EL (cell line): ENCODE results near the gene ASB2.

Source experiments
- DNase-seq: peaks from one replicate; pipeline ENCODE4 v3.0.0-alpha.2; 2016

ASB2 gene

DNA sequence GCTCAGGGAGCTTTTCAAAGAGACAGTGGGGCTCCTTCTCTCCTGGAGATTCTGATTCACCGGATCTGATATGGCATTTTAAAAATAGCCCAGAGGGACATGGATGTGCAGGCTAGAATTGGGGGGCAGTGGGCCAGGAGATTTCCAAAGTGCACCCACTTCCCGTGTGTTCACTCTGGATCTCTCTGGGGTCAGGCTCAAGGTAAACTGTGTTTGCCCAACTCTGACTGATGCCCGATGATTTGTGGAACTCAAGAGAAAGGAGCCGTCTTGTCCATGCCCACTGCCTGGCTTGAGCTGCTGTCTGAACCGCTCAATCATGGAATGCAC lies 31.3 kb downstream of the ASB2 start:
- DNase-seq, result no peak

DNA sequence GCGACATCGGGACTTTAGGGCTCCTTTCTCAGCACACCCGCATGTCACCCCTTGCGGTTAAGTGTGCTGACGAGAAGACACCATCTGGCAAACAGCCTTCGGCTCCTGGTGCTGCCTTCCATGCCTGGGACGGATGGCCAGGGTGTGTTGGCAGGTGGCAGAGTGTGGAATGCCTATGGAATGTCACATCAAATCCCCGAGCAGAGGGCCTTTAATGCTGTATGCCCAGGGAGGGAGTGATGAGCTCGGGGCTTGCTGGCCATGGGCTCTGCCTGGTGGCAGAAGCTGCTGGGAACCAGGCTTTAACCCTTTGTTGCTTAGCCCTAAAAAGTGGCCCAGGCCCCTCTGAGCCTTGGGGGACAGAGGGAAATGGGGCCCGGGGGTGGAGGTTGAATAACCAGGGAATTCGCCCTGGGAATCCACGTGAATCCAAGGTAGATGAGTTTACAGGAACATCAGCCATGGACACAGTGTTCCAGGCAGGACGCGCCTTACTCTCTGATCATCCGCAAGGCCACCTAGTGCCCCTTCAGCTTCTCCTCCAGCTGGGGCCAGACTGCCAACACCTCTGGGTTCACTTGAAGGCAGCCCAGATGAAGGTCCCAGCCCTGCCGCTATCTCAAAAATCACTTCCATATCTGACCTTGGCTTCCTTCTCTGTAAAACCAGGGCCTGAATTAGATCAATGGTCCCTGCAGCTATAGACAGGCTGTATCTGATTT lies 31.9 kb downstream of the ASB2 start:
- DNase-seq, result no peak

DNA sequence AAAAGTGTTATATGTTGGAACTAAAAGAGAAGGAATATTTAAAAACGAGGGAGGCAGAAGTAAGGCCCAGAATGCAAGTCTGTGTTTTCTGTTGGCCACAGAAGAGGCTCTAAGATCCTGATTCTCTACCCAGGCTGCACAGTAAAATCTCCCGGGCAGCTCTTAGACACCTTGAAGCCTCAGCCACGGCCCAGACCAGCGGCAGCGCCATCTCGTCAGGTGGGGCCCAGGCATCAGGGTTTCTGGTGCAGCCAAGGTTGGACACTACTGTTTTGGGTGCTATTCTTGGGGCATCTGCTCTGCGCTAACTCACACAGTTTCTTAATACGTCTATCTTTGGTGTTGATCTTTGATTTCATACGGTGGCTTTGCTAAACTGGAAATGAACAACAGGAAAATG lies 32.4 kb downstream of the ASB2 start:
- no peak for DNase-seq

DNA sequence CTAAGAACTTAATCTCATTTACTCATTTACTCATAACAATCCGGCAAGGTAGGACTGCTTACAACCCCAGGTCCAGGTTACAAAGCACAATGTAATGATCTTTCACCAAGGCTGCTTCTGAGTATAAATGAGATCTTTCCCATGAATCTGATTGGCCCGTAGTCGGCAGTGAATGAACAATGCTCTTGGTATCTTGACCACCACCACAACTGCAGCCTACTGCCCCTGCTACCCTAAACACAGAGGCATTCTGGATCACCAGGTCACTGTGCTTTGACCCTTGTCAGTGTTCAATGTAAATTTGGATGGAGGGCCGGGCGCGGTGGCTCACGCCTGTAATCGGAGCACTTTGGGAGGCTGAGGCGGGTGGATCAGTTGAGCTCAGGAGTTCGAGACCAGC lies 33.3 kb downstream of the ASB2 start:
- peak; percentile 47 for DNase-seq

DNA sequence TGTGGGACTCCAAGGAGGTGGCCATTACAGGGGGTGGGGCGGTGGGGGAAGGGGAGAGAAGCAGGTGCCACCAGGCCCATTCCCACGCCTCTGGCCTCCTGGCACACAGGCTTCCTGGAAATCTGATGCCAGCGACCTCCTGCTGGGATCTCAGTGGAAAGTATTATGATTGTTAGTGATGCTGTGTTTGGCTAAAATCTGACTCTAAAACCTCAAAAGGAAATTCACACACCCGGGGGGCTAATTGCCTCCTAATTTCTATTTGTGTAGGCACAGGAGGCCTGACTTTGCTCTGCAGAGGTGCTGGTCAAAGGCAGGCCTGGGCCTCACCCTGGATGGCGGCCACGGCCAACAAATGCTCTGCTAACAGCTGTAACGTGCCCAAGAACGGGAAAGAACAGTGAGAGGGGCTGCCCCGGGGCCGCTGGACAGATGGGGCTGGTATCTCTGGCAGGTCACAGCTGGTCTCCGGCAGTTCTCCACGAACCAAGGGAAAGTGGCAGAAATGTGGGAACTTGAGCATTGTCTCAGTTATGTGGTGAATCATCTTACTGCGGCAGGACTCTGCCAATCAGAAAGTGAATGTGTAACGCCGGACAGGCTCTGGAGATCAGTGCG lies 35.0 kb downstream of the ASB2 start:
- DNase-seq, result peak; percentile 93

- no peak for DNase-seq
Observed at GRCh38 chr14:93940437-93940836, 35.9 kb downstream of the ASB2 start.

DNA sequence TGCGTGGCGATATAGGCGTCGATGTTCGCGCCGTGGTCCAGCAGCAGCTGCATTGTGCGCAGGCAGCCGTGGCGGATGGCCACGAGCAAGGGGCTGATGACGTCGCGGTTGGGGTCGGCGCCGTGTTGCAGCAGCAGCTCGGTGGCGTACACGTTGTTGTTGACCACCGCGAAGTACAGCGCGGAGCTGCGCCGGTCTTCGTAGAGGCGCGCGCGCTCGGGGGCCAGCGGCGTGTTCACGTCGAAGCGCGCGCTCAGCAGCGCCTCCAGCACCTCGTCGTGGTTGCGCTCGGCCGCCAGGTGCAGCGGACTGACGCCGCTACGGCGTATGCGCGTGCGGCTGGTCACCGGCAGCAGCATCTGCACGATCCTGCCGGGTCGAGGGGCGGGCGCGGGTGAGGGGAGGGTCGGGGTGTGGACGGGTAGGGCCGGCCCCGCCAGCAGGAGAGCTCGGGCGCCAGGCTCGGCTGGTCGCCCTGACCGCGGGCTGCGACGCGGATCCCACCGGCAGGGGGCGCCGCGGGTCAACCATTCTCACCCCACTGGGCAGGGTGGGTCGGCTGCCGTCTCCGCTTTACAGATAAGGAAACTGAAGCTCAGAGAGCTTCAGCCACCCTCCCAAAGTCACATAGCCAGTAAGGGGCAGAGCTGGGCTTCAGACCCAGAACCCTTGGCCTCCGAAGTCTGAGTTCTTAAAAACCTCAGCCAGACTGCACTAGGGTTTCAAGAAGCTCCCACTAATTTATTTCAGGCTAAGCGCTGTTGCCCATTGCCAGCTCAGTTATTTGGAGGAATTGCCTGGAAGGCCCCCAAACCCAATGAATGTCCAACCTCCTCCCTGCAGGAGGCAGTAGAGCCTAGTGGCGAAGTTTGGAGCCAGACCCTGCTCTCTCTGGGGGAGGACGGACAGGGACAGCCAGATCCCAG lies 36.8 kb downstream of the ASB2 start:
- DNase-seq, result peak; percentile 68

DNA sequence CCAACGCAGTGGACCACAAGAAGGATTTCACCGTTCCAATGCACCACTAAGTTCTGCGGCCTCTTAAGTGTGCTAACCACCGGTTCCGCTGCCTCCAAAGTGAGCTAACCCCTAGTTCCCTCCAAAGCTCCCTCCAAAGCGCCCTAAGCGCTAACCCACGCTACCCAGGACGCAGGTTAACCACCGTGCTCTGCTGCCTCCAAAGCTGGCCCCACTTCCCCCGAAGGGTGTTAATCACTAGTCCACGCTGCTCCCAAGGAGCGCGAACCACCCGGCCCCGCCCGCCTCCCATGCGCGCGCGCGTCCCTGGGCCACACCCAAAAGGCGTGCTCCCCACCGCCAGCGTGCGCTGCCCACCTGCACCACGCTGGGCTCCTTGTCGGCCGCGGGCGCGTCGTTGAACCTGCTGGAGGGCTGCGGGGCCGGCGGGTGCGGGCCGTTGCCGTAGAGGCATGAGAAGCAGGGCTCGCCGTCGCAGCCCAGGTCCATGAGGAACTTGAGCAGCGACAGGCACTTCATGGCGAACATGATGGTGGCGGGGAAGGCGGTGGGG lies 37.5 kb downstream of the ASB2 start:
- DNase-seq, result no peak

DNA sequence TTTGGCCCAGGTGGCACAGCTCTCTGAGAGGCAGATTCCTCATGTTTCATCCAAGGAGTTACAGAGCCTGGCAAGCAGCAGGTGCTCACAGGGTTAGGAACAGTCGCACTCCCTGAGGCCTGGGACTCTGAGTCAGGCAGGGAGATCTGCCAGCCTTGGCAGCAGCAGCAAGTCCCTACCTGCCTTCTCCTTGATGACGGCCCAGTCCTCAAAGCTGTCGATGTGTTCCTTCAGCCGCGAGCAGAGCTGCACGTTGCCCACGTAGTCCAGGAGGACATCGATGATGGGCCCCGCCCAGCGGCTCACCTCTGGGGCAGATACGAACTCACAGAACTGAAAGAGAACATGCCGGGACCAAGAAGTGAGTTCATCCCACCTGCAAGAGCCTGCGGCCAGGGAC lies 38.9 kb downstream of the ASB2 start:
- no peak for DNase-seq

GRCh38 chr14:93936926-93937325 lies 39.4 kb downstream of the ASB2 start:
- DNase-seq, result no peak

DNA sequence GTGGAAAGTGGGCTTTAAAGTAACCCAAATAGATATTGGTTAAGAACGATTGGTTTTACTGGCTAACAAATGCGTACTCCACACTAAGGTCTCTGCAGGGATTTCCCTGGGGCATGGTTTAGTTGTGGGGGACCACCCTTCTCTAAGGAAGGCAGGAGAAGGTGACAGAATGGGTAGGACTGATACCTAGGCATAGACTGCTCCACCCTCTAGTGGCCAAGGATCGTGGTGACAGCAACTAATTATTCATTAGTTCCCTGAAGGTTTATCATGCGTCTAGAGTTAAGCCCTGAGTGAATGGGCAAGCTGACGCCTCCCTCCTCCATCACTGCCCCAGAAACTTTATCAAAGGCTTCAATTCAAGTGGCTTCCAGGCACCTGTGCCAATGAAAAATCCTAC lies 40.1 kb downstream of the ASB2 start:
- DNase-seq, result no peak

- no peak for DNase-seq
Observed at GRCh38 chr14:93935213-93935612, 41.2 kb downstream of the ASB2 start.

DNA sequence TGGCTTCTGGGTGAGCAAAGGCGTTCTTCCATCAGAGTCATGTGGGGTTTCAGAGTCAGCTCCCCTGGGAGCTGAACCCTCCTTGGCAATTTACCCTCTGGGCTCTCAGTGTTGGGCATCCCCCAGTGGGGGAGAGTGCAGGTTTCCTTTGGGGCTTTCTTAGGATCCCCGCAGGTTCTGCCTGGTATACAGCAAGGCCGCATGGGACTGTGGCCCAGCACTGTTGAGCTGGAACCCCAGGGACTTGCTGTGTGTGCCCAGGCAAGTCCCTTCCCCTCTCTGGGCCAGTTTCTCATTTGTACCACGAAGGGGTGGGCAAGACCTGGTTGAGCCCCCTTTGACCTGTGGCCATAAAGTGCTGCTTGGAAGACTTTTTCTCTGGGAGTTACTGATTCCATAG lies 43.7 kb downstream of the ASB2 start:
- no peak for DNase-seq

DNA sequence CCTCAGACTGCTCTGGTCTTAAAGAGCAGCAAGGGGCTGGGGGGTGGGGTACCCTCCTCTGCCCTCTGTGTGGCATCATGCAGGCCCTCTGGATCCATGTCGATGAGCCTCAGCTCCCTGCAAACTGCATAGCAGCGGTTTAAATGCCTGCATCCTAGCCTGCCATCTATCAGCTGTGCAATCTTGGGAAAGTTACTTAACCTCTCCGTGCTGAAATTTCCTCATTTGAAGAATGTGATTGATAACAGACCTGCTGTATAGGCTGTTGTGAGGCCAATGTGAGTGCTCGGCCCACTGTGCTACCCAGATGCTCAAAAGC lies 45.4 kb downstream of the ASB2 start:
- DNase-seq, result no peak

DNA sequence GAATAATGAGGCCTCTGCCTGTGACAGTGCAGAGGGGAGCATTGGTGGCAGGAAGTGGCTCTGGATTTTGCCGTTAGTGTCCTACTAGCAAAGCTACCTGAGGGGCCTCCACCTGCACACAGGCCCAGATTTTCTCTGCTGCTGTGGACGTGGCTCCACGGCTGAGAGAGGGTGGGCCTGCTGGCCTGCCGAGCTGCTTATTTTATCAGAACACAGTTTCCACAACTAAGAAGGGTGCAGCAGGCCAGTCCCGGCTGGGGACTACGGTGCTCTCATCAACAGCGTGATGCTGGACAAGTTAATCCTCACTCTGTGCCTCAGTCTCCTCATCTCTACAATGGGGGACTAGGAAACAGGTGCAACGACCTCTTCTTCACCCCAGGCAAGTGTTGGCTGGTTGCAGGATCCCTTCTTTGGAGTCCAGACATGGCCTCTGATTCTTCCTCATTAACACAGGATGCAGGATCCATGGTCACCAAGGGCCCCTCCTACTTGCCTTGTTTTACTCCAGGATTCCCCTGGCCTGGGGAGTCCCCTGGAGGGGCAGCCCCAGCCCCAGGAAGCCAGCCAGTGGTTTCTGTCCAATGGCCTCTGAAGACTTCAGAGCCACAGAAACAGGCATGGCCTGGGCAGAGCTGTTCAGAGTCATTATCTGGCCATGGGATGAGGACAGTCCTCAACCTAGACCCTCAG lies 45.9 kb downstream of the ASB2 start:
- no peak for DNase-seq

DNA sequence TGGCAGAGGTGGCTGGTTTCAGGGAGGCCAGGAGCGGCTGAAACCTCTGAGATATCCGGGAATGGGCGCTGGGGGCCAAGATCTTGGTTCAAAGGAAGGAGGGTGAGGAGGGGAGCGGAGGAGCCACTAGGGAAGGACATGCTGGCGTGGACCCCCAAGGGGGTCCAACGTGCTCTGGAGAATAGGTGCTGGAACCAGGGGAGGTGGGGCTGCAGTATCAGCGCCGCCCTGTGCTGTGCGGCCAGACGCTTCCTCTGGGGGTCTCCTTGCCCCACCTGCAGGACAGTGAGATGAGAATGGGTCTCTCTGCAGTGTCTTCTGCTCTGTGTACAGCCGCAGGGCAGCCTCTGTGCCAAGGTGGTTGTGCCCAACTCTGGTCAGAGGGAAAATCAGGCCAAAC lies 46.7 kb downstream of the ASB2 start:
- no peak for DNase-seq

- DNase-seq, result no peak
Observed at GRCh38 chr14:93929048-93929535, 47.3 kb downstream of the ASB2 start.

DNA sequence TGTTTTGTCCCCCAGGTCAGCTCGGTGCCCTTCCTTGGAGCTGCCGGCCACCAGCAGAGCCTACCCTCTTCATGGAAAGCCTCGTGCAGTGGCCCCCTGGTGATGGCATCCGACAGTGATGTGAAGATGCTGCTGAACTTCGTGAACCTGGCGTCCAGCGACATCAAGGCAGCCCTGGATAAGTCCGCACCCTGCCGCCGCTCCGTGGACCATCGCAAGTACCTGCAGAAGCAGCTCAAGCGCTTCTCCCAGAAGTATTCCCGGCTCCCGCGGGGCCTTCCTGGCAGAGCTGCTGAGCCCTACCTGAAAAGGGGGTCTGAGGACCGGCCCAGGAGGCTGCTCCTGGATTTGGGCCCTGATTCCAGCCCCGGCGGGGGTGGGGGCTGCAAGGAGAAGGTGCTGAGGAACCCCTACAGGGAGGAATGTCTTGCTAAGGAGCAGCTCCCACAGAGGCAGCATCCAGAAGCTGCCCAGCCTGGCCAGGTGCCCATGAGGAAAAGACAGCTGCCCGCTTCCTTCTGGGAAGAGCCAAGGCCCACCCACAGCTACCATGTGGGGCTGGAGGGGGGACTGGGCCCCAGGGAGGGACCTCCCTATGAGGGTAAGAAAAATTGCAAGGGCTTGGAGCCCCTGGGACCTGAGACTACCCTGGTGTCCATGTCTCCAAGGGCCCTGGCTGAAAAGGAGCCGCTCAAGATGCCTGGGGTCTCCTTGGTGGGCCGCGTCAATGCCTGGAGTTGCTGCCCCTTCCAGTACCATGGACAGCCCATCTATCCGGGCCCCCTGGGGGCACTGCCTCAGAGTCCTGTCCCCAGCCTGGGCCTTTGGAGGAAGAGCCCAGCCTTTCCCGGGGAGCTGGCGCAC lies 48.0 kb downstream of the ASB2 start:
- no peak for DNase-seq

DNA sequence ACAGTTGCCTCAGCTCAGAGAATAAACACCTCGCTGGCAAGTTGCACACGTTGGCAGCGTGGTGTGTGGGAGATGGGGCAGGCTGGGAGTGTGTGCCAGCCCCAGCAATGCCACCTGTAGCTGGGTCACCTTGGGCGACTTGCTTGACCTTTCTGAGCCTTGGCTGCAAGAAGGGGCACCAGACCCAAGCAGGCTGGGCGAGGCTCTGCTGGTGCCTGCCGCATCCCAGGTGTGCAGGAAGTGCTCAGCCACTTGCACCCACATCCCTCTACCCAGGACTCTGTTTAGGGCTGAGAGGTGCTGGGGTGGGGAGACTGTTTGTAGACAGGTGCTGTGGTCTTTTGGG lies 48.6 kb downstream of the ASB2 start:
- no peak for DNase-seq

GRCh38 chr14:93926873-93927799 lies 49.2 kb downstream of the ASB2 start, which contains the start of gene FAM181A:
TSS of gene FAM181A (plus strand) at chr14:93927344. CDS start at chr14:93928286, 942 bp downstream.
- DNase-seq, result no peak
